HK-2 (cell line): Measurements from ENCODE around the gene PCYT2.
A peak's percentile ranks its signal among the peaks of the same experiment; 100 is the strongest.
"Not testable (repeated sequence)": the region's sequence is repeated elsewhere in the genome, so short reads cannot be mapped to it uniquely, and the experiment has no call there.

Source experiments
- DNase-seq: peaks from one replicate; pipeline ENCODE4 v3.0.0-alpha.2; 2018; ENCODE audit not compliant: unreplicated experiment

Gene PCYT2

GRCh38 chr17:81927152-81927652 lies 16.0 kb upstream of the PCYT2 start:
- no peak for DNase-seq

- peak; percentile 81 for DNase-seq
Observed at GRCh38 chr17:81926451-81927151, 15.4 kb upstream of the PCYT2 start.

GRCh38 chr17:81925860-81926450 lies 14.8 kb upstream of the PCYT2 start:
- no peak for DNase-seq

- DNase-seq, result no peak
Observed at GRCh38 chr17:81924557-81925532, 13.6 kb upstream of the PCYT2 start.

- peak; percentile 89 for DNase-seq
Observed at GRCh38 chr17:81923302-81924260, 12.4 kb upstream of the PCYT2 start.

- no peak for DNase-seq
Observed at GRCh38 chr17:81922566-81923301, 11.5 kb upstream of the PCYT2 start.

- DNase-seq, result no peak
Observed at GRCh38 chr17:81921996-81922565, 10.9 kb upstream of the PCYT2 start.

GRCh38 chr17:81921537-81921862 lies 10.3 kb upstream of the PCYT2 start:
- DNase-seq, result no peak

GRCh38 chr17:81920612-81921536 lies 9.7 kb upstream of the PCYT2 start:
- DNase-seq, result no peak

- DNase-seq, result no peak
Observed at GRCh38 chr17:81918832-81919545, 7.8 kb upstream of the PCYT2 start.

- DNase-seq, result not testable (repeated sequence)
Observed at GRCh38 chr17:81918333-81918669, 7.1 kb upstream of the PCYT2 start.

GRCh38 chr17:81917565-81918332 lies 6.5 kb upstream of the PCYT2 start, which contains the start of gene SIRT7:
TSS of gene SIRT7 (minus strand) at chr17:81918176. CDS start at chr17:81918131, 45 bp downstream.
- peak; percentile 90 for DNase-seq

GRCh38 chr17:81916234-81917001 lies 5.2 kb upstream of the PCYT2 start:
- peak; percentile 78 for DNase-seq

- no peak for DNase-seq
Observed at GRCh38 chr17:81915331-81915730, 4.1 kb upstream of the PCYT2 start.

GRCh38 chr17:81914103-81914850 lies 3.1 kb upstream of the PCYT2 start:
- DNase-seq, result no peak
